GM19025 (cell line): ENCODE results near the gene LSAMP.

Experiments
- ATAC-seq: cut with Tn5 transposase; IDR thresholded peaks from one replicate; pipeline ENCODE4 v1.9.1; 2021; ENCODE audit warnings: mild to moderate bottlenecking, low read depth, moderate library complexity; ENCODE audit not compliant: unreplicated experiment

LSAMP gene

DNA sequence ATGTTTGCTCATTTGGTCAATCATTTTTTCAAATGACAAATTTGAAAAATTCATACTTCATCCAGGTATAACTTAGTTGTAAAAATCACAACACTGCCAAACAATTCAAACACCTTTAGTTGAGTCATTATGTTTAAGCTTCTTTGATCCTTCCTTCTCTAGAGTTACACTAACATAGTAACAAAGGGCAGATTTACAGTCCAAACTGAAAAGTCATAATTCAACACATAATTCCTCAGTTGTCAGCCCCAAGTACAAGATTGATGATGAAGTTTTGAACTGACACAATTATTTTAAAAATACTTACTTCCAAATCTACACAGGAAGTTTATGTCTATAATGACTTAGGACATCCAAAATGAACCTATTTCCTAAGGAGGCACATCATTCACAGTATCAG lies 264.1 kb downstream of the LSAMP start:
- no peak for ATAC-seq

DNA sequence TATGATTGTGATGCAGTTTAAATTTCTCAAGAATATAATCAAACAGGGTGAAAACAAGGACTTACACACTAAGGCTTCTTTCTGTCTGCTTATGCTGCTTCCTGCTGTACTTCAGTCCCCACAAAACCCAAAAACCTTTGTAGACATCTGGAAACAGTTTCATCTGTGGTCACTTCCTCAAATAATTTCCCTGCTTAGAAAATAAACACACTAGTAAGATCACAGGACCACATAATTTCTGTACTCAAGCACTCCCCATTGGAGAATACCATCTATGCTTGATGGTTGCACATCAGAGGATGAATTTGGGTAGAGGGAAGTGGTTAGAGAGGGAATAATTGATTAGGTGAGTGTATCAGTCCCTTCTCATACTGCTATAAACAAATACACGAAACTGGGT lies 266.2 kb downstream of the LSAMP start:
- ATAC-seq, result no peak

DNA sequence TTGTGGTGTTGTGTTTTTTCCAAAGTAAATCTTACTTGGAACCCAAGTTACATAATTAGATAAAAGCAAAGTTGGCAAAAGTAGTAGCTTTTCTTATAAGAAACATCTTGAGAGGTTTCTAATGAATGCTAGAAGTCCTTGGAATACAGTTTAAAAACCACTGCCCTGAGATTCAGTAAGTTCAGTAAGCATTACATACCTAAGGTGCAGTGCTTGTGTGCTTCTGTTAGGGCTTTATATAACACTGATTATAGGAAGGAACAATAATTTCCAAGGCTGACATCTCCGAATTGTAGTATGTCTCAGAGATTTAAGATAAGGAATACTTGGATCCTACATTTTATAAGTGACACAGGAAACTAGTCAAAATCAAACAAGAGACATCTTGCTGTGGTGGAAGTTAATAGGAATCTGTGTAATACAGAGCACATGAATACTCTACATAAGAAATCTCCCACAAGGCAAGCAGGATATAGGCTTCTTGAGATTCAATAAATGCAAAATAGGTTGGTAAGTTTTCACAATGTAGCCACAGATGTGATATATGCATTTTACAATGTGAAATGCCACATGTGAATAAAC lies 268.2 kb downstream of the LSAMP start:
- no peak for ATAC-seq

DNA sequence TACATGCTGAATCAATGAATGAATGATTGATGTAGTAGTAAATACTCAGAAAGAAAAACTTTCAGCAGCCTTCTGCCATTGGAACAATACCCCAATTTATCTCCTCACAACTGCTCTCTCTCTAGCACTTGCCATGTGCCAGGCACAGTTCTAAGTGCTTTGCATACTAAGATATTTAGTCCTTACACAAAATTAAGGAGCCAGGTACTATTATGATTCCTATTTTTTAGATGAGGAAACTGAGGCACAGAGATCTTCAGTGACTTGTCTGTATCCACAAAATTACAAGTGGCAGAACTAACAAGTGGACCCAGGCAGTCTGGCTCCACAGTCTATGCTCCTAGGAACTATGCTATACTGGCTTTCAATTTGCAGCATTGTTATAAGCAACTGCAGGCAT lies 279.2 kb downstream of the LSAMP start:
- ATAC-seq, result no peak

DNA sequence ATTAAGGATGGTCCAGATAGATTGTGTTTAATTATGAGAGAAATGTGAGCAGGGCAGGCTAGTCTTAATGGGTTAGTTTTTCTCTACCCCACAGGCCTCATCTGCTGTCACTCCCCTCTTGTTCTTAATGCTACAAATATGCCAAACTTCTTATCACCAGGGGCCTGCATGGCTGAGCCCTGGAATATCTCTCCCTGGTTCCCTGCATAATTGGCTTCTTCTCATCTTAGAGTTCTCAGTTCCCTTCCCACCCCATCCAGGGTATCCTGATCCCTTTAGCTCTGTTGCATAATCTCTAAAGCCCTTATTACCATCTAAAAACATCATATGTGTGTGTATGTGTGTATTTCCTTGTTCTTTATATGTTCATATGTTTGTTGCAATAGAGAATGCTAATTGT lies 279.6 kb downstream of the LSAMP start:
- no peak for ATAC-seq

DNA sequence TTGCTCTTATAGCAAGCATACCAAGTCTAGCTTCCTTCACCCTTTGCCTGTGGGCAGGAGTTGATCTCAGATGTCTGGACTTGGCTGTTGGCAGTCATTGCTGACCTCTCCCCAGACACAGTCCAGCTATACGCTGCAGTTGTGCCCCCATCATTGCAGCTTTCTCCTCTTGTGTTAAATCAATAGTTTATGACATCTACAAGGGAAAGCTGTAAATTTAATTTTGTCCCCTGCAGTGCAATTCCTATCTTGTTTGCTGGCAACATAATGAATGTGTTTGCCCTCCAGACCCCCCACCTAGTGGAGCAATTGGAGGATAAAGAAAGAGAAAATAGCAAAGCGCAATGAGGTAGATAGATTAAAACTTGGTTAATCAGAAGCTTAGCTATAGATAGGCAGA lies 280.2 kb downstream of the LSAMP start:
- no peak for ATAC-seq

DNA sequence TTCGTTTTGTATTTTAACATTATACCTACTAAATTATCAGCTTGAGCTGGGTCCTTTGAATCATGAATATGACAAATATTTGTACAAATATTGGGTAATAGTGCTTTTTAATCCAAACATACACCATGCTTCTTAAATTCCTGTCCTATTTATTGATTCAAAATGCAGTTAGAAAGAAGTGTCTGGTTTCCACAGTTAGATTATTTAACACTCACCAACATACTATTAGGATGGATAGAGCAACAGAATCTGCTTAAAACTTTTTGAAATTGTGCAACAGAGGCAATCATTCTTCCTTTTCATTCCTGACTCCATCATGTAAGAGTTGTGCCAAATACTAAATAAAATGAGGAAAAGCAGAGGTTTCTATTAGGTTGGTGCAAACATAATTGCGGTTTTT lies 281.2 kb downstream of the LSAMP start:
- ATAC-seq, result no peak

DNA sequence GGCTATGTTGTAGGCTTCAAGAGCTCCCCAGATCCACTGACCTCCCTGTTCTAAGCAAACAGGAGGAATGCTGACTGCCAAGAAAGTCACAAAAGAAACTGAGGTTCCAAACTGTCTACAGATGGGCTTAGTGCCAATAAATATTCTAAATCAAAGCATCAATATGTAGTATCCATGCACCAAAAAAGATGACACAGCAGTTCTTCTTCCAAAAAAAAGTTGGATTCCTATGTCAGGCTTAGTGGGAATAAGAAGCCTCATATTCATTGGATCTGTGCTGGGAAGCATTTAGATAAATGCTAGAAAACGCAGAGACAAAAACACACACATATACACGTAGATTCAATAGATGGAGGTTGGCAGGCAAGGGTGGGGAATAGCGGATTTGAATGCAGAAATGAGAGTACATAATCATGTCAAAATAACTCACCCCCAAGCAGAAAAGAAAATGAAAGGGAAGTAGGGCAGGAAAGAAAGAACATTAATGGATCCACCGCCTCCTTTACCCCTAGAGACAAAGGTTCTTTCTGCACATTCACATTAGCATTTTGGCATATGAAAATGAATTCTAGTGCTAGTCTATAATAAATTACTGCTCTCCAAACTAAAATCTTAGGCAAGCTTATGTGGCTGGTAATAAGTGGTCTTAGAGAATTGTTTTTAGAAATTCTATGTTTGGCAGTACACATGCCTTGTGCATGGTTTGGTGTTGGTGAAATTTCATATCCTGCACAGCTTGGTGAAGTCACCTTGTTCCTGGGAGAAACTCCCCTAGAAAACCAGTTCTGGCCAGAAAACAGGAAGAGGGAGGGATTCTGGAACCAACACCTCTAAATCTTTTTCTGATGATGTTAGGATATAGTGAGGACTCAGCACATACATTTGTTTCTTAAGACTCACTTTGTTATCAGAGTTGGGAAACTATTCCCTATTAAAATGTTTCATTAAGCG lies 283.4 kb downstream of the LSAMP start:
- ATAC-seq, result no peak

DNA sequence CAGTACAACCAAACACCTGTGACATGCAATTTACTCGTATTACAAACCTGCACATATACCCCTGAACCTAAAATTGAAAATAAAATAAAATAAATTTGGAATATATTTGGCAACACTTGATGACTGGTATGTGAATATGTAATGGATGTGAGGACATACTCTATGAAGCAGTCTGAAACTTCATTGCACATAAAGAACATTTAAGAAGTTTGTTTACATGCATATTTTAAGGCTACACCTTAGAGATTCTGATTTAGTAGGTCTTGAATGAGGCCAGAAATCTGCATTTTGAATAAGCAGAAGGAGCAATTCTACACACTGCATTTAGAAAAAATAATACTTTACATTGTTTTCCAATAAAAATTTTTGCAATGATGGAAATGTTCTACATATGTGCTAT lies 284.7 kb downstream of the LSAMP start:
- no peak for ATAC-seq

DNA sequence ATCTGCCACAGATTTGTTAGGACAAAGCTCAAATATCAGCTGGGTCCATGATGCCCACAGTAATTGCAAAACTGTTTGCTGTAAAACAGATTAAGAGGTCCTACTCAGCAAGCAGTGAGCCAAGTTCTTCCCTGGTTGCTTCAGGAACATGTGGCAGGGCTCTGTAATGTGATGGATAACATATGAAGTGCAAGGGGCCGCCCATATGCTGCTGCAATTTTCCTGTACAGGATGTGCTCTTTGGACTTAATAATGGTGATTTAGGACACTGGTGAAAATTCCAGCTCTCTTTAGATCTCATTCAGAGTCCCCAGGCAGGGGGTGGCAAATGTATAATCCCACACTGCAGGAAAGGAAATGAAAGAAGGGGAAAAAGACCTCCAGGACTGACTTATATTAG lies 289.4 kb downstream of the LSAMP start:
- ATAC-seq, result no peak

DNA sequence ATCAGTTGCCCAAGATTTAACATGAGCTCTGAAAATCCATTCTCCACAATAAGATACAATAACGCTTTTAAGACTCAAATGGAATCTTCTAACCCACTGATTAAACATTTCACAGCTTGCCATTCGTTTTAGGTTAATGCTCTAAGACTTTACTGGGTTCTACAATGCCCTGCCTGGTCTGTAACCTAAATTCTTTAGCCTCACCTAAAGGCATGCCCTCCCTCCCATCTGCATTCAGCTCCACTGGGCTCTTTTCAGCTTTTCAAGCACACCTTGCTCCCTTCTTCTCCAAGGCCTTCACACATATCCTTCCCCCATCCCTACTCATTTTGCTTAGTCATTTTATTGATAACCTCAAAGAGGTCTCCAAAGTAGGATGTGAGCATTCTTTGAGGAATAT lies 290.9 kb downstream of the LSAMP start:
- ATAC-seq, result no peak

DNA sequence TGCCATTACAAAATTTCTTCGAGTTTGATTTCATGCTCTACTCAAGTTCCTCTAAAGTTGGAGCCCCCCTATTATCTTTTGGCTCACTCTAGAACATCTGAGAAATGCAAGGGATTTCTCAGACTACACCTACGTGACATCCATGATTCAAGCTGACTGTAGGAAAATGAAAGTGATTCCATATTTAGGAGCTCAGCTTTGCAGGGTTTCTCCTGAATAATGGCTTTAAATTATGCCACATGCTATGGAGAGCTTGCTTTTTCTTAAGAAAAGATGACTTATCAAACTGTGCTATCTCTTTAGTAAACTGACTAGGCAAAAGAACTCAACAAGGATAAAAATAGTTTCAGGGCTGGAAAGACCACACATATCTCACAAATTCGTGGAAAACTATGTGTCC lies 292.1 kb downstream of the LSAMP start:
- no peak for ATAC-seq

DNA sequence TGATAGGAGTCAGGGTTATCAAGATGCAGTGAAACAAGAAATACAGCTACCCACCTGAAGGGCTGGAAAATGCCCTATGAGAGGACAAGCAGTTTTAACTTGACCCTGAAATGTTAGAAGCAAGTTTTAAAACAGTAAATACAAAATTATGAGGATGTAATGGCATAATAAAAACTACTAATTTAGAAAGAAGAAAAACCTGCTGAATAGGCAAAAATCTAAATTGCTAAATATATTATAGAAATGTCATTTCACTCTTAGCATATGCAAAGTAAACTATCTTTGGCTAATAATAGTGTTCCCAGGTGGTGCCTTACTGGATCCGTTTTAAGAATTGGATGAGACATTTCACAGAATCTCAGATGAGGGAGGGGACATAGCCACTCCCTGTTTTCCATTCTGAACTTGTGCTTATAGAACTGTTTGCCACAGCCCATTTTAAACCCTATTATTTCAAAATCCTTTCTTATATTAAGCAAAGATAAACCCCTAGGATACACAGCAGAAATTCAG lies 294.6 kb downstream of the LSAMP start:
- ATAC-seq, result no peak

DNA sequence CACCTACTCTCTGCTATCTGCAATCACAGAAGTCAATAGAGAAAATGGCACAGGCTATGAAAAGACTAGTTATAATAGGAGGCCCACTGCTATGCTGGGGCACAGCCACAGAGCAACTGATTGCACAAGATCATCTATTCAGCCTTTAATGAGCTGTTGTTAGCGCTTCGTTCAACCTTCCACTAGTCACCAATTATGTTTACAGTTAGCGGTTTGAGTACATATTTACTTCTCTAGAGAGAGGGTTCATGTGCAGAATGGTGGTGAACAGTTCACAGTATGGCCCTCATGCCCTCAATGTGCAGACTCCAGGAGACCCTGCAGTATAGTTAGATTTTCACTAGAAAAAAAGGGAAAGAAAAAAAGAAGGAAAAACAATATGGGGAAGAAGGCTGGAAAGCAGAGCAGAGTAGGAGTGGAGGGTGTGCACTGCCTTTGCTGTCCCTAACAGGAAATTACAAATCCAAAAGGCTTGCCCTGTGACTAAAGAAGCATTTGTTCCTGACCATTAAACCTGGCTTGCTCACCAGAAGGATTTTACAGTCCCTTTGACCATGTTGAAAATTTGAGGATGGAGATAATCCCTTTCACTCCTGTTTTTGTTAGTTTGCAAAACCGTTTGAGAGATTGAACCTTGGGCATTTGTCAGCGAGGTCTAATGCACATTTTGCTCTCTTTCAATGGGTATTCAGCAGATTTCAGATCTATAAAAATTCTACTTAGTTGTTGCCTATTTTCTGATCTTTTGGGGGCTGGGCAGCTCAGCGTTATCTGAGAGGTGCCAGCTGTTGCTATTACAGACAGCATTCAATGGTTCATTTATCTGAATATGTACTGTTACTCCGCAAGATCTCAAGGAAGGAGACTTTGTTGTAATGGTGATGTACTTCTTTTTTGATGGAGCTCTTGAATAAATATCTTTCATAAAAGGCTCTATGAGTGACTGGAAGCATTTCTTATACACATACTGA lies 296.1 kb downstream of the LSAMP start:
- no peak for ATAC-seq

DNA sequence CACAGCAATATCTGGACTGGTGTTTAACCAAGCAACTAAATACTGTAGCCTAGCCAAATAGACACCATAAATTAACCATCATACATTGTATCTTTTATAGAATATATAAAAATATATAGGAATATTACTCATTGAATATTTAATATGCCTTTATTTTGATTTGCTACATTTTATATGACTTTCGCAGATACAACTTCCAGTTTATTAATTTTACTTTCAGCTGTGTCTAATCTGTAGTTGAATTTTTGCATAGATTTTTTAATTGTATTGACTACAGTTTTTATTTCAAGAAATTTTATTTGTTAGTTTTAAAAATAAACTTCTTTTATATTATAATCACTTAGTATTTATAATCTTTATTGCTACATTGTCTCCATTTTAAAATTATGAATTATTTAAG lies 299.7 kb downstream of the LSAMP start:
- no peak for ATAC-seq

DNA sequence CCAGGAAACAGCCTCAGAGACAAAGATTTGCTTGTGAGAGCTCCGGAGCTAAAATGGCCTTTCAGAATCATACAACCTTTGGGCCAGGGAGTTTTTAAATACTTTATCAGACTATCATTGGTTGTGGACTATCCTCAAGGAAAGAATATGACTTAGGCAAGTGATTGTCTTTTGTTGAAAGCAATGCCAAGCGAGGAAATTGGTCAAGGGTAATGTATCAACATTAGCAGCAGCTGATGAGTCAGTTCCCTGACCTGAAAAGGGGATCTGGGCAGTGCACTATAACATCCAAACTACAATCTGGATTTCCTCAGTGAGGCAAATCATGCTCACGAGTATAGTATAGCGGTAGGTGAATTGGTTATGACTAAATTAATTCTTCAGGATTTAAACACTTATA lies 303.6 kb downstream of the LSAMP start:
- ATAC-seq, result no peak

DNA sequence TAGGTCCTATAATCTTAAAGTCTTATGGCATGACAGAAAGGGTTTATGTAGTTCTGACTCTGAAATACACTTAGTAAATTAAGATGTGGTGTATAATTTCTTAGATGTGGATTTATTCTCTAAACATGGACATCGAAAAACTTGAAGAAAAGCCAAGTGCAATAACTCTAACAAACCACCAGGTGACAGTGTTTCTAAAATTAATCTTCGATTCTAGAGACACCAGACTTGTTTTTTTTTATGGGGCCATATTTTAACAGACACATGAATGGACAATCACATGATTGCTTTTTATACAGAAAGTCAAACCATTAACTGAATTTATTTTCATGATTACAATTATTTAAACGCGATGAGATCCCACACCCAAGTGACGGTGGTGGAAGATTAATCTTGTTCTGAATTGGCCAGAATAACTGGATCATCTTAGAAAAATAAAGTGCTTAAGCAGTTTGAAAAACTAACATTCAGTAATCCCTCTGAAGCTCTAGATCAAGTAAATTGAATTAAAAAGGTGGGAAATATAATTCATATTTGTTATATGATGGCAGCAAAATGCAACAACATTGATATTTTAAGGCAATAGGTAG lies 305.1 kb downstream of the LSAMP start:
- no peak for ATAC-seq

DNA sequence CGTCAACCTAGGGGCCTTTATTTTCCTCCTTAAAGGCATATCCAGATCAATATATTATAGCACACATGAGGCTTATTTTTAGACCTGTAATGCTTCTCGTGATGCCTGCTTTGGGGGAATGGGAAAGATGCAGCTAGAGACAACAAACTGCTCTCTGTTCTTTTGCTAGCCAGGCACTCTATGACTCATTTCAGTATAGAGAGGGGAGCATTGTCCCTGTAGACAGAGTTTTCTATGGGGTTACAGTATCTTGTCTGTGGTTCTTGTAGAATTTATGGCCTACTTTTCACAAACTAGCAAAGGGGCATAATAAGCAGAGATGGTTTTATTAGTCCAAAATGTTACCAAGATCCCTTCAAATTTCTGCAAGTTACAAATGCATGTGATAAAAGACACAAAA lies 305.6 kb downstream of the LSAMP start:
- no peak for ATAC-seq

DNA sequence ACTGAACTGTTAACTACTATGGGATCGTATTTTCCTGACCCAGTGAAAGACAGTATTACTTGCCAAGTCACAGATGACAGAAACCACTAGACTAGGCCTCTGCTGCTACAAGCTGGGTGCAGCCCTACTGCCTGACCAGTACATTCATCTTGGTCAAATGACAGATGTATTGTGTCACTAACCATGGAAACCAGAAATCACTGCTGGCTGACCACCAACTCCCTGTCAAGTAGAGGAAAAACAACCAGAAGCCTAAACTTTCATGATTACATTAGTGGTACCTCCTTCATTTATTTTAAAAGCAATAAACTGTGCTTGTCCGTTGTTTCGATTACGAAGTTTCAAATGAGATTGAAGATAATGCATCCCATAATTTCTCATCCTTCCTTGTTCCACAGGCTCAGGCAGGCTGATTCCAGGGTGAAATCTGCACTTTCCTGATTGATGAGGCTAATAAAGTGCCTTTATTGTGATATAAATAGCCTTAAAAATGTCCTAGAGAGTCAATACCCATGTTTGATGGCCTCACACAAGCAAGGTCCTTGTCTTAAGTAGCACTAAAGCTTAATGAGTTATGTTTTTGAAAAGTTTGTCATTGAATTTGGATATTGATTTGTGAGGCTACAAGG lies 309.7 kb downstream of the LSAMP start:
- ATAC-seq, result no peak
